ENCODE data around the gene SEMA5A.

SEMA5A gene

DNA sequence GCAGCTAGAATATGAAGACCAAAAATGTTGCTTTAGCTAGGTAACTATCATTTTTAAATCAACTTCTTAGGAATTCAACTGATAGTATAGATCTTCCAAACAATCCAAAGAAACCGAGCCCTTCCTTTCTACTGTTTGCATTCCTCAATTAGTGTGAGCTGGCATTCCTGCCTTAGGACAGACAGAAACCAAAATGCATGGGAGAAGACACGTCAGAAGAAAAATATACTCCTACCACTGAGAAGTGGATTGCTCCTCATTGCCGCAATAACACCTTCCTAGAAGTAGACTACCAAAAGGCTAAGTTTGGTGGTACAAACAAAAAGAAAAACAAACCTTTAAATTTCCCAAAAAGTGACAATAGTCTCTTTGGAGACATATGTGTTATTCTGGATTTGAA, 440.0 kb downstream of the SEMA5A start:
- Histone ChIP-seq H2AK5ac (ENCODE audit: low read length) (no peak overlapping the region), H4K5ac (ENCODE audit: low read length) (no peak overlapping the region), H3K36me3 (ENCODE audit: control insufficient read depth, insufficient read depth, low read length) (no peaks in the 10 kb centered on the region), H3K4me3 (ENCODE audit: low read length) (no peak overlapping the region), H3K23ac (ENCODE audit: low read length) (no peak overlapping the region), H2BK120ac (ENCODE audit: low read depth, low read length) (no peak overlapping the region), H3K9ac (ENCODE audit: low read length) (no peak overlapping the region), H3K79me2 (ENCODE audit: control insufficient read depth, insufficient read depth, low read length) (no peaks in the 10 kb centered on the region), H2BK5ac (ENCODE audit: low read length) (no peak overlapping the region), H2BK15ac (replicated peaks; ENCODE audit: low read depth) (no peak overlapping the region), H3K79me1 (ENCODE audit: low read length) (no peaks in the 10 kb centered on the region), H4K8ac (ENCODE audit: low read depth, low read length) (no peak overlapping the region), H3K4ac (ENCODE audit: low read depth, low read length) (no peak overlapping the region), H3K4me2 (ENCODE audit: low read length) (no peak overlapping the region), H3K27ac (ENCODE audit: low read depth, low read length) (no peak overlapping the region), H3K27me3 (ENCODE audit: insufficient read depth, low read length, poor library complexity) (no peaks in the 10 kb centered on the region), H3K4me1 (ENCODE audit: control insufficient read depth, low read depth, low read length) (no peaks in the 10 kb centered on the region), H3K56ac (ENCODE audit: low read length) (no peak overlapping the region), H3K18ac (ENCODE audit: low read length) (no peak overlapping the region)
- no CpG with 5 or more reads among the region's 3 CpGs for WGBS (ENCODE audit: extremely low coverage, insufficient coverage, low lambda C conversion rate)
- peak; percentile 33 for DNase-seq

DNA sequence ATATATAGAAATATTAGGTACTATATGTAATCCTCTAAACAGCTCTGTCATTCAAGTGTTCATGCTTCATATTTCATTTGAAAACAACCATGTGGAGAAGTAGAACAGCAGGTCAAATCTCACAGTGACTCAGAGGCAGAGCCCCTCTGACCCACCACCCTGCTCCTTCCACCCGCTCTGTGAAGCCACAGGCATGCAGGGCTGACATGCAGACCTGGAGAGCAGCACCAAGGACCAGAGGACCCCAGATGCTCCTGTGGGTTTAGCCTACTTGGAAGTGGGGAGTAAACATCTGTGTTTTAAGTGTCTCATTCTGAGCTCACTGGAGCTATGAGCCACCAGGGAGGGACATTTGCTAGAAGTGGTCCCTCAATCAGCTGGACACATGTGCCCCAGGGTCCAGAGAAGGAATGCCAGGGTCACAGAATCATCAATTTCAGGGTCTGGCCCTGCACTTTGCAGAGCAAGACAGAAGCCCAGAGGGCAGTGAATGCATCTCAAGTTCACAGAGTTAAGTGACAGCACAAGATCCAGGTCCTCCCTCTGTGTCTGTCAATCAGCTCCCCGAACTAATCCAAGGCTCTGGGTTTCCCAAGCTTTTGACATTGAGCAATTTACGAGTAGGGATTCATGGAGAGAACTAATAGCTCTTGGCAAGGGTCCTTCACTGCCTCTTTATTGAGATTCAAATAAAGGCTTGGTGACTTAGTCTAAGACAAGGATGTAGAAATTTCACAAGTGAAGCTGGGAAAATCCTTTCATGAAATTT, 441.1 kb downstream of the SEMA5A start:
- no peak for DNase-seq
- no peaks in the 10 kb centered on the region for H3K4me1 ChIP-seq (ENCODE audit: control insufficient read depth, low read depth, low read length)
- H4K5ac ChIP-seq (ENCODE audit: low read length): no peak overlapping the region
- H3K4me3 ChIP-seq (ENCODE audit: low read length): no peak overlapping the region
- WGBS (ENCODE audit: extremely low coverage, insufficient coverage, low lambda C conversion rate): no CpG with 5 or more reads among the region's 3 CpGs
- H3K9ac ChIP-seq (ENCODE audit: low read length): no peak overlapping the region
- no peak overlapping the region for H3K56ac ChIP-seq (ENCODE audit: low read length)
- no peaks in the 10 kb centered on the region for H3K36me3 ChIP-seq (ENCODE audit: control insufficient read depth, insufficient read depth, low read length)
- H2BK5ac ChIP-seq (ENCODE audit: low read length): no peak overlapping the region
- no peak overlapping the region for H4K8ac ChIP-seq (ENCODE audit: low read depth, low read length)
- no peaks in the 10 kb centered on the region for H3K79me2 ChIP-seq (ENCODE audit: control insufficient read depth, insufficient read depth, low read length)
- no peak overlapping the region for H3K18ac ChIP-seq (ENCODE audit: low read length)
- no peaks in the 10 kb centered on the region for H3K27me3 ChIP-seq (ENCODE audit: insufficient read depth, low read length, poor library complexity)
- H3K27ac ChIP-seq (ENCODE audit: low read depth, low read length): no peak overlapping the region
- H3K79me1 ChIP-seq (ENCODE audit: low read length): no peaks in the 10 kb centered on the region
- no peak overlapping the region for H3K4me2 ChIP-seq (ENCODE audit: low read length)
- H3K4ac ChIP-seq (ENCODE audit: low read depth, low read length): no peak overlapping the region
- no peak overlapping the region for H2BK15ac ChIP-seq (replicated peaks; ENCODE audit: low read depth)
- no peak overlapping the region for H3K23ac ChIP-seq (ENCODE audit: low read length)
- H2AK5ac ChIP-seq (ENCODE audit: low read length): no peak overlapping the region
- no peak overlapping the region for H2BK120ac ChIP-seq (ENCODE audit: low read depth, low read length)

DNA sequence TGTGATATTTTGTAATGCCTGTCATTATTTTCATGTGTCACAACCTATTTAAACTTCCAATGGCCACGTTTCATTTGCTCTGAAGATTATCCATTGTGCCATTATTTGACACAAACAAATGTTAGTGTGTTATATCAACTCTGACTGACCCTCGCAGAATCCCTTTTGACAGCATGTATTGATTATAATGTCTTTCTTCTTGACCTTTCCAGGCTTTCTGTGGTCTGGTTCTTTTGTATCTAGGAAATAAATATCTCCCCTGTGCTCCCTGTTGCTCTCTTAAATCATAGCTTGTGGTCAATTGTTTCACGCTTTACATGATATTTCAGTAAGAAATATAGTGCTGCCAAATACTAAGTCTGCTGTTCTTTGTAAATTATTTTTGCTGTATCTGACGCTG, 442.6 kb downstream of the SEMA5A start:
- Histone ChIP-seq H3K79me1 (ENCODE audit: low read length) (no peaks in the 10 kb centered on the region), H3K4me3 (ENCODE audit: low read length) (no peak overlapping the region), H3K36me3 (ENCODE audit: control insufficient read depth, insufficient read depth, low read length) (no peaks in the 10 kb centered on the region), H3K23ac (ENCODE audit: low read length) (no peak overlapping the region), H3K4ac (ENCODE audit: low read depth, low read length) (no peak overlapping the region), H3K9ac (ENCODE audit: low read length) (no peak overlapping the region), H3K4me1 (ENCODE audit: control insufficient read depth, low read depth, low read length) (no peaks in the 10 kb centered on the region), H3K18ac (ENCODE audit: low read length) (no peak overlapping the region), H3K4me2 (ENCODE audit: low read length) (no peak overlapping the region), H4K5ac (ENCODE audit: low read length) (no peak overlapping the region), H4K8ac (ENCODE audit: low read depth, low read length) (no peak overlapping the region), H3K27me3 (ENCODE audit: insufficient read depth, low read length, poor library complexity) (no peaks in the 10 kb centered on the region), H2AK5ac (ENCODE audit: low read length) (no peak overlapping the region), H3K27ac (ENCODE audit: low read depth, low read length) (no peak overlapping the region), H2BK5ac (ENCODE audit: low read length) (no peak overlapping the region), H3K56ac (ENCODE audit: low read length) (no peak overlapping the region), H2BK15ac (replicated peaks; ENCODE audit: low read depth) (no peak overlapping the region), H2BK120ac (ENCODE audit: low read depth, low read length) (no peak overlapping the region), H3K79me2 (ENCODE audit: control insufficient read depth, insufficient read depth, low read length) (no peaks in the 10 kb centered on the region)
- no CpG with 5 or more reads among the region's 4 CpGs for WGBS (ENCODE audit: extremely low coverage, insufficient coverage, low lambda C conversion rate)
- DNase-seq: no peak

DNA sequence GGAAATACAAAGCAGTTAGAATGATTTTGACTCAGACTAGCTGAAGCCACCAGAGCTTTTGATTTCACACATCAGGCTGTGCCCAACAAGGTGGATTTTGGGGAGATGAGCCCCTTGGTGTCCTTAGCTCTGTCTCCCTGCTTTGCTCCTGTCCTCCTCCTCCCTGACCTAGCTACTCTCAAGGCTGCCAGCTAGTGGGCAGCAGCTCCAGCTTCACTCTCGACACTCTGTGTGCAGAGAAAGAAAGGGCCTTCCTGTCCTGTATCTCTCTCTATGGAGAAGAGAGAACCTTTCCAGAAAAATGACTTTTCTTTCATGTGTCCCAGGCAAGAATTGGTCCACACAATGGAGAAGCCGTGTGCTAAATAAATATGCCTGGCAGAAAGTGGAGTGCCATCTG, 446.2 kb downstream of the SEMA5A start:
- no peaks in the 10 kb centered on the region for H3K4me1 ChIP-seq (ENCODE audit: control insufficient read depth, low read depth, low read length)
- H2BK5ac ChIP-seq (ENCODE audit: low read length): no peak overlapping the region
- no peaks in the 10 kb centered on the region for H3K27me3 ChIP-seq (ENCODE audit: insufficient read depth, low read length, poor library complexity)
- no peaks in the 10 kb centered on the region for H3K79me2 ChIP-seq (ENCODE audit: control insufficient read depth, insufficient read depth, low read length)
- H3K18ac ChIP-seq (ENCODE audit: low read length): no peak overlapping the region
- no peak overlapping the region for H3K56ac ChIP-seq (ENCODE audit: low read length)
- H2AK5ac ChIP-seq (ENCODE audit: low read length): no peak overlapping the region
- H3K4me3 ChIP-seq (ENCODE audit: low read length): no peak overlapping the region
- no peaks in the 10 kb centered on the region for H3K36me3 ChIP-seq (ENCODE audit: control insufficient read depth, insufficient read depth, low read length)
- no peak overlapping the region for H3K9ac ChIP-seq (ENCODE audit: low read length)
- H3K79me1 ChIP-seq (ENCODE audit: low read length): no peaks in the 10 kb centered on the region
- no peak overlapping the region for H4K8ac ChIP-seq (ENCODE audit: low read depth, low read length)
- no peak overlapping the region for H4K5ac ChIP-seq (ENCODE audit: low read length)
- WGBS (ENCODE audit: extremely low coverage, insufficient coverage, low lambda C conversion rate): no CpG with 5 or more reads among the region's 2 CpGs
- no peak overlapping the region for H3K4ac ChIP-seq (ENCODE audit: low read depth, low read length)
- DNase-seq: peak; percentile 22
- no peak overlapping the region for H3K23ac ChIP-seq (ENCODE audit: low read length)
- no peak overlapping the region for H3K4me2 ChIP-seq (ENCODE audit: low read length)
- H3K27ac ChIP-seq (ENCODE audit: low read depth, low read length): no peak overlapping the region
- H2BK120ac ChIP-seq (ENCODE audit: low read depth, low read length): no peak overlapping the region
- no peak overlapping the region for H2BK15ac ChIP-seq (replicated peaks; ENCODE audit: low read depth)

DNA sequence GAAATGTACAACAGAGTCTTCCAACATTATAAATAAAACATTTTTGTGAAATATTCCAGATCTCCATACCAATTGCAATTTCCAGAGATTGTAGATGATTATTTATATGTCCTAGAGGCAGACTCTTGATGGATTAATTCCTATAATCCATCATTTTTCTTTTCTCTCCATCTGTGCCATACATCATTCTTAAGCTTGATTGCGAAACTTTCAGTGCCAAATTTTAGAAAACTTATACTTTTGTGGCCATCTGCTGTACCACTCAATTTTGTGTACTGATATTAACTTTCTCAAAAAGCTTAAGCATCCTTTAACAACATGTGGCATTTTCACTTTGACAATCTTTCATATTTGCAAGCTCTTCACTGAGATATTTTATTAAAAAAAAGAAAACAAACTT, 446.9 kb downstream of the SEMA5A start:
- H2BK15ac ChIP-seq (replicated peaks; ENCODE audit: low read depth): no peak overlapping the region
- DNase-seq: no peak
- no peak overlapping the region for H3K27ac ChIP-seq (ENCODE audit: low read depth, low read length)
- WGBS (ENCODE audit: extremely low coverage, insufficient coverage, low lambda C conversion rate): no CpG with 5 or more reads among the region's 1 CpG
- H3K27me3 ChIP-seq (ENCODE audit: insufficient read depth, low read length, poor library complexity): no peaks in the 10 kb centered on the region
- H3K56ac ChIP-seq (ENCODE audit: low read length): no peak overlapping the region
- H3K79me2 ChIP-seq (ENCODE audit: control insufficient read depth, insufficient read depth, low read length): no peaks in the 10 kb centered on the region
- no peak overlapping the region for H3K23ac ChIP-seq (ENCODE audit: low read length)
- H4K5ac ChIP-seq (ENCODE audit: low read length): no peak overlapping the region
- no peak overlapping the region for H3K18ac ChIP-seq (ENCODE audit: low read length)
- no peak overlapping the region for H3K4me3 ChIP-seq (ENCODE audit: low read length)
- H2AK5ac ChIP-seq (ENCODE audit: low read length): no peak overlapping the region
- H3K4me2 ChIP-seq (ENCODE audit: low read length): no peak overlapping the region
- H3K4me1 ChIP-seq (ENCODE audit: control insufficient read depth, low read depth, low read length): no peaks in the 10 kb centered on the region
- no peaks in the 10 kb centered on the region for H3K36me3 ChIP-seq (ENCODE audit: control insufficient read depth, insufficient read depth, low read length)
- H3K9ac ChIP-seq (ENCODE audit: low read length): no peak overlapping the region
- no peak overlapping the region for H3K4ac ChIP-seq (ENCODE audit: low read depth, low read length)
- H2BK120ac ChIP-seq (ENCODE audit: low read depth, low read length): no peak overlapping the region
- H4K8ac ChIP-seq (ENCODE audit: low read depth, low read length): no peak overlapping the region
- H3K79me1 ChIP-seq (ENCODE audit: low read length): no peaks in the 10 kb centered on the region
- no peak overlapping the region for H2BK5ac ChIP-seq (ENCODE audit: low read length)

DNA sequence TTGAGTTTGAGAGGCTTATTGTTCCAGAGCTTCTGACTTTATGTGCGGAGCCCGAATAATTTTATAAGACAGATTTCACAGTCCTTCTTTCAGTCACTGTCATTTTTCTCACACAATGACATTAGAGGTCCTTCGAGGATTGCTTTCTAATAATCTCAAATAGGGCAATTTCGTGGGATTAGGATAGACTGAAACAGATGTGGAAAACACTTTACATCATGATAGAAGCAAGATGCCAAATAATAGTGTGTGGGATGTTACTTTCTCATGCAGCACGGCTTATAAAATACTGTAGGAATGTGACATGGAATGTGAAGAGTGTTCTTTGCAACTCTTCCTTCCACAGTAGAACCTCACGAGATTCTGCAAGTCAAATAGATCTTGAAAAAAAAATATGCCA, 451.3 kb downstream of the SEMA5A start:
- H3K4me3 ChIP-seq (ENCODE audit: low read length): no peak overlapping the region
- no peak overlapping the region for H4K8ac ChIP-seq (ENCODE audit: low read depth, low read length)
- H3K9ac ChIP-seq (ENCODE audit: low read length): no peak overlapping the region
- no CpG with 5 or more reads among the region's 6 CpGs for WGBS (ENCODE audit: extremely low coverage, insufficient coverage, low lambda C conversion rate)
- no peaks in the 10 kb centered on the region for H3K36me3 ChIP-seq (ENCODE audit: control insufficient read depth, insufficient read depth, low read length)
- no peak overlapping the region for H3K4me2 ChIP-seq (ENCODE audit: low read length)
- no peak for DNase-seq
- no peak overlapping the region for H3K27ac ChIP-seq (ENCODE audit: low read depth, low read length)
- no peaks in the 10 kb centered on the region for H3K27me3 ChIP-seq (ENCODE audit: insufficient read depth, low read length, poor library complexity)
- H3K23ac ChIP-seq (ENCODE audit: low read length): no peak overlapping the region
- no peaks in the 10 kb centered on the region for H3K79me1 ChIP-seq (ENCODE audit: low read length)
- no peak overlapping the region for H2BK5ac ChIP-seq (ENCODE audit: low read length)
- no peaks in the 10 kb centered on the region for H3K4me1 ChIP-seq (ENCODE audit: control insufficient read depth, low read depth, low read length)
- H3K4ac ChIP-seq (ENCODE audit: low read depth, low read length): no peak overlapping the region
- H4K5ac ChIP-seq (ENCODE audit: low read length): no peak overlapping the region
- no peaks in the 10 kb centered on the region for H3K79me2 ChIP-seq (ENCODE audit: control insufficient read depth, insufficient read depth, low read length)
- no peak overlapping the region for H3K56ac ChIP-seq (ENCODE audit: low read length)
- H3K18ac ChIP-seq (ENCODE audit: low read length): no peak overlapping the region
- H2AK5ac ChIP-seq (ENCODE audit: low read length): no peak overlapping the region
- H2BK120ac ChIP-seq (ENCODE audit: low read depth, low read length): no peak overlapping the region
- H2BK15ac ChIP-seq (replicated peaks; ENCODE audit: low read depth): no peak overlapping the region
